Embryonic facial prominence (tissue), 1 donor: ENCODE data around the gene CRYAA.
"Not testable (repeated sequence)": the region's sequence is repeated elsewhere in the genome, so short reads cannot be mapped to it uniquely, and the experiment has no call there.

Experiments used
- DNase-seq: peaks from one replicate; pipeline ENCODE4 v3.0.0-alpha.2; 2016; ENCODE audit errors: extremely low spot score

The CRYAA gene, protein sequence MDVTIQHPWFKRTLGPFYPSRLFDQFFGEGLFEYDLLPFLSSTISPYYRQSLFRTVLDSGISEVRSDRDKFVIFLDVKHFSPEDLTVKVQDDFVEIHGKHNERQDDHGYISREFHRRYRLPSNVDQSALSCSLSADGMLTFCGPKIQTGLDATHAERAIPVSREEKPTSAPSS

GRCh38 chr21:43168708-43169107 lies at the start of gene CRYAA:
Gene CRYAA (plus strand): TSS chr21:43169008. CDS start chr21:43169100, 92 bp downstream.
- DNase-seq = not testable (repeated sequence)

- DNase-seq = not testable (repeated sequence)
Measured at GRCh38 chr21:43130094-43130493, 38.7 kb upstream of the CRYAA start.

DNA sequence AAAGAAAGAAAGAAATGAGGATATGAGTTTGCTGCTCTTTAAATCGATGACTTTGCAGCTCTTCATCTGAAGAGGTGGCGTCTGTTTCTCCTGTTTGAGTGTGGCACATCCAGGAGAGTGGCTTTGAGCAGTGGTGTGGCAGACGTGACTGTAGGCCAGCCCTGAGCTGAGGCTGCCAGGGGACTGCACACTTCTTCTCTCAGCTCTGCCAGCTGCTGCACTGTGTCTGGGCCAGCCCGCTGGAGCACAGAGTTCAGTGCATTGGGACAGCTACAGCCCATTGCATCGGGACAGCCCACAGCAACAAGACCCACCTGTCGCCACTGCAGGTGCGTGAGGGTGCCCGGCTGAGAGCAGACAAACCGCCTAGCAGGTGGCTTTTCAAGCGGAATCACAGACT lies 34.3 kb upstream of the CRYAA start:
- not testable (repeated sequence) for DNase-seq

DNA sequence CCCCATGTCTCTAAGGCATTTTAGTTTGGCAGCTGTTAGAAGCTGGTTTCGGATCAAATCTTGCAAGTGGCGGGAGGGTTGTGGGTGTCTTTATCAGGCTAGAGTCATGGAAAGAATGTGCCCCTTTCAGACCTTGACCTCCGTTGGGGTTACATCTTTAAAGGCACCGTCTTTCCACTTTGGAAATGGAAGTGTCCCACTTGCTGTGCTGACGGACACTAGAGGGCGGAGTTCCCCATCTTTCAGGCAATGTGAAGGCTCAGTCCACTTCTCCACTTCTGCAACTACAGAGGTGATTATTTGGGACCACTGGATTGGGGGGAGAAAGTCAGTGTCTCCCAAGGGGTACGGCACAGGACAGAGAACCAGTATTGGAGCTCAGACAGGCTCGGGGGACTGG lies 29.9 kb upstream of the CRYAA start:
- DNase-seq = not testable (repeated sequence)

DNA sequence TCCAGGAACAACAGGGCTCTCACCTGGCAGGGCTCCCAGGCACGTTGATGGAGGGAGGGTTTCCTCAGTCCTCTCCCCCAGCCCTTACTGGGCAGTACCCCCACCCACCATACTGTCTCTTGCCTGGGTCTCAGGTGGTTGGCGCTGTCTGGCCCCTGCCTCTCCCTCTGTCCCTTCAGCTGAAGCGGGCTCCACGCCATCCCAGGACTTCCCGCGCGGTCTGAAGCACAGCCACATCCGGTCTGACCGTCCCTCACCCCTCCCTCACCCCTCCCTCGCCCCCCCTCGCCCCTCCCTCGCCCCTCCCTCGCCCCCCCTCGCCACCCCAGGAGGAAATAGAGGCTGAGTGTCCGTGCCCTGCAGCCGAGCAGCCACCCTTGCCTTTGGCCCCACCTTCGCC lies 27.4 kb upstream of the CRYAA start:
- not testable (repeated sequence) for DNase-seq

- DNase-seq = not testable (repeated sequence)
Measured at GRCh38 chr21:43146637-43147036, 22.2 kb upstream of the CRYAA start.

- not testable (repeated sequence) for DNase-seq
Measured at GRCh38 chr21:43147999-43148398, 20.8 kb upstream of the CRYAA start.

- not testable (repeated sequence) for DNase-seq
Measured at GRCh38 chr21:43149344-43149743, 19.5 kb upstream of the CRYAA start.

DNA sequence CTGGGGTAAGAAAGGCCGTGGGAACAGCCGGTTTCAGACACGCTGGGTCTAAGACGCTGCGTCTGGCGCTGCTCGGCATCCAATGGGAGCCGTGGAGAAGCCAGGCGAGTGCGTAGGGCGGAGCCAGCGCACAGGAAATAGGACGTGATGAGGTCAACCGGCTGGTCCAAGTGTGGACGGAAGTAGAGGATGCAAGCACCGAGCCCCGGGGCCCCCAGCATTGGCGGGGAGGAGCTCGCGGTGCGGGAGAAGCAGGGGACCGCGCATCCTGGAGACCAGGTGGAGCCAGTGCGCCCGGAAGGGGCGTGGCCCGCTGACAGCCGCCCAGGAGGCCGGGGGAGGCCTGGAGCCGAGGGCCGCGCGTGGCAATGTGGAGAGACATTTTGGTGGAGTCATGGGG lies 15.2 kb upstream of the CRYAA start:
- not testable (repeated sequence) for DNase-seq

DNA sequence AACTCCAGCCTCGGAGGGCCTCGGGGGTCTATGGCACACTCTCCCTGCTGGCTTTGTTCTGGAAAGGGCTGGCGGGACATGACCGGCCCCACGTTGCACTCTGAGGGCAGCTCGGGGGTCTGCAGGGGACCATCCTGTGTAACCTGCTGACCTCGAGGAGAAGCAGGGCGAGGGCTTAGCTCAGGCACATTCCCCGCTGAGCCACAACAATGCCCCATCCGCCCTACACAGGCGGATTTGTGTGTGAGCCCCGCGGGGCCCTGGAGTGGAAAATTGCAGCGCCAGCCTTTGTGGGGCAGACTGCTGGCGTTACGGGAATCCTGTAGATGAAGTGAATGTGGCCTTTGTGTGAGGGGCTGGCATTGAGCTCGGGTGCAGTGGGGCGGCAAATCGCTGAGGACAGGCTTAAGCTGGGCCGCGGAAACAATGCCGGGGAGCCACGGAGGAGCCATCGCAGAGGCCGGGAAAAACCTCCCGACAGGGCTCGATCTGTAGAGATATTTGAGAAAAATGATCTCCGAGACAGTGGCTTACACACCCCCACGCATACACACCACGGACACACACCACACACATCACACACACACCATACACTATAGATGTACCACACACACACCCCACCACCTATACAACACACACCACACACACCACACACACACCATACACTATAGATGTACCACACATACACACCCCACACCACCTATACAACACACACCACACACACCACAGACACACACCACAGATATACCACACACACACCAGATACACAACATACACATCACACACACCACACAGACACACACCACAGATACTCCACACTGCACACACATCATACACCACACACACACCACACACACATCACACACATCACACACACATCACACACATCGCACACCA lies 9.3 kb upstream of the CRYAA start:
- not testable (repeated sequence) for DNase-seq

- not testable (repeated sequence) for DNase-seq
Measured at GRCh38 chr21:43161826-43162707, 6.7 kb upstream of the CRYAA start.

DNA sequence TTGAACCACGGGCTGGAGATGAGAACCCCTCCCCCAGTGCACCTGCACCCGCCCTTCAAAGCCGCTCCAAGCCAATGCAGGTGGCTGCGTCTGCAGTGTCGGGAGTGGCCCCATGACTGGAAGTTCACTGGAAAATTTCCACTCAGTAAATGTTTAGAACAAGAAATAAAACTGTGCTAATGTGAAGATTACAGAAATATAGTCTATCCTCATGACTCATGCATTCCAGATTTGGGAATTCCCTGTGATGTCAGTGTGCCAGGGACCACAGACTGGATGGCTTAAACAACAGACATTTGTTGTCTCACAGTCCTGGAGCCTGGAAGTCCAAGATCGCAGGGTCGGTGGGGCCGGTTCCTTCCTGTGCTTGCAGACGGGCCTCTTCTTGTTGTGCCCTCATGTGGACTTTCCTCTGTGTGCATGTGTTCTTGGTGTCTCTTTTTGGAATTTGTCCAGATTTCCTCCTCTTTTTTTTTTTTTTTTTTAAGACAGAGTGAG lies 6.1 kb upstream of the CRYAA start:
- not testable (repeated sequence) for DNase-seq

GRCh38 chr21:43164823-43165222 lies 4.0 kb upstream of the CRYAA start:
- not testable (repeated sequence) for DNase-seq

DNA sequence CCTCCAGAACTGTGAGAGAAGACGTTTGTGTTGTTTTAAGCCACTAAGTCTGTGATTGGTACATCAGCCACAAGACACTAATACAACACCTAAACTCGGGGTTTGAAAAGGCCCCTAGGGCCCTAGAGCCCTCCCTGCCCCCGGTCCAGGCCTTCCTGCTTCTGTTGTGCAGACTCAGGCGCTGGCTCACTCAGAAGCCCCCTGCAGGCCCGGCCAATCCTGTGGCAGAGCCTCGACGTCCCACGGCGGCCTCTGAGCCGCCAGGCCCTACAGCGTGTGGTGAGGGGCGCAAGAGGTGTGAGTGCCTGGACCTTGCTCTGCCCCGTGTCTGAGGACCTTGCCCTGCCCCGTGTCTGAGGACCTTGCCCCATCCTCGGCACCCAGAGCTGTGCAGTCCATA lies 3.1 kb upstream of the CRYAA start:
- not testable (repeated sequence) for DNase-seq

DNA sequence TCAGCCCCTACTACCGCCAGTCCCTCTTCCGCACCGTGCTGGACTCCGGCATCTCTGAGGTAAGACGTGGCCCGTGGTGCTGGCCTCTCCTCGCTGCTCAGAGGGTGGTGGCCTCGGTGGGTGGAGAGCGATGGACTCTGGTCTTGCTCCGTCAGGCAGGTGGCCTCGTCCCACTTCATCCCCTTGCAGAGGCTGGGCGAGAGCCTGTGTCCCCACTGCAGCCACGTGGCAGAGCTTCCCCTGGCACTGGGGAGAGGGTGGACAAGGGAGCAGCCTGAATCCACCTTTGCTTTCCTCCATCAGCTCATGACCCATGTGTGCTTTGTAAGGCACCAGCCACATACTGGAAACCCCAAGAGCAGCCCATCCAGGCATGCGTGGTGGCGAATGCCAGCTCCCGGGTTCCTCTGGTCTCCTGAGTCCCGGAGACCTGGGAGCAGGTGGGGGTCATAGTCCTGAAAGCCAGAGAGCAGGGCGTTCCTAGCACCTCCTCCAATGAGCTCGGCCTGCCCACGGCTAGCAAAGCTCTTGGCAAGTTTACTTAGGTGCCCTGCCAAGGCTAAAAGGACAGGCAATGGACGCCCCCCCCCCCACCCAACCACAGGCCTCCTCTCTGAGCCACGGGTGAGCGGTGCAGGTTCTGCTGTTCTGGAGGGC lies 550 bp downstream of the CRYAA start:
- not testable (repeated sequence) for DNase-seq

- DNase-seq = not testable (repeated sequence)
Measured at GRCh38 chr21:43169891-43170290, 1.1 kb downstream of the CRYAA start.

DNA sequence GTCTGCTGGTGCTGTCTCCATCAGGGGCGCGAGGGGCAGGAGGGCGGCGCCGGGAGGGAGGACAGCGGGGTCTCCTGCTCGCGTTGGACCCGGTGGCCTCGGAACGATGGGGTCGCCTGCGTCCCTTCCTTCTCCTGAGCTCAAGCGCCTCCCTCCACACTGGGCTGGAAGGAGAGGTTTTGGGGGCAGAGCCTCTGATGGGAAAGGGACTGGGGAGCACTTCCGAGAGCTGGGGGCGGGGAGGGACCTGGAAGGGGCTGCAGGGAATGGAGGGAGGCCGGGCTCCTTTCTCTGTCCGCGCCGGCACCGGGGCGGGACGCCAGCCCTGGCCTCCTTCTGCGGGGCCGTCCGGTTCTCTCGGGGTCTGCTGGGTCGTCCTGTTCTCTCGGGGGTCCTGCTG lies 4.0 kb downstream of the CRYAA start:
- not testable (repeated sequence) for DNase-seq

- not testable (repeated sequence) for DNase-seq
Measured at GRCh38 chr21:43173438-43173837, 4.6 kb downstream of the CRYAA start.

GRCh38 chr21:43173930-43174329 lies 5.1 kb downstream of the CRYAA start:
- DNase-seq = not testable (repeated sequence)

GRCh38 chr21:43174998-43175397 lies 6.2 kb downstream of the CRYAA start:
- DNase-seq = not testable (repeated sequence)

- DNase-seq = not testable (repeated sequence)
Measured at GRCh38 chr21:43176621-43177020, 7.8 kb downstream of the CRYAA start.
